HG03378 (cell line): ENCODE data around the gene CIAO2A.
"Not testable (repeated sequence)": the region's sequence is repeated elsewhere in the genome, so short reads cannot be mapped to it uniquely, and the experiment has no call there.

ENCODE experiments used
- ATAC-seq: cut with Tn5 transposase; IDR thresholded peaks from one replicate; pipeline ENCODE4 v1.9.1; 2021; ENCODE audit warnings: mild to moderate bottlenecking, moderate library complexity; ENCODE audit not compliant: unreplicated experiment

The CIAO2A gene

DNA sequence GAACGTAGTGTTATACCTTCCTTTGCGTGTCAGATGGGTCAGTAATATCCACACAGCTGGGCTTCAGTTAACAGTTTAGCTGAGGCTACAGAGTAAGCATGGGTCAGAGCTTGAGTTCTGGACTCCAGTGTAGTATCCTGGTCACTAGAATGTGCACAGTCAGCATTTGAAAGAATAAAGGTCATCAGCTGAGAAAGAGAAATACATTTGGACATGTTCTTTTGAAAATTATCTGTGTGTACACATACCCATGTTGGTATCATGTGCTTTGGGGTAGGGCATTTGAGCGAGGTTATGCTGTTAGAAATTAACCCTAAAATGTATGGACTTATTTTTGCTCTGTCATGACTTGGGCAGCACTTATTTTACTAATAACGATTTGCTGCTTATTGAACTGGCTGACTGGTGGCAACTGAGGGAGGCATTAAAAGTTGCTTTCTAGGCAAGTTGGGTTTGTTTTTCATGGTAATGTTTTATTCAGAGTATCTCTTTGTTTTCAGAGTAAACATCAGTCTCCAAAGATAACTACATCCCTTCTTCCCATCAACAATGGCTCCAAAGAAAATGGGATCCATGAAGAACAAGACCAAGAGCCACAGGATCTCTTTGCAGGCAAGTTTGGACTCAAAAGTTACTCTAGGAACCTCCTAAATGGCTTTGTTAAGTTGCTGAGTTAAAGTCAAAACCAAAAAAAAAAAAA lies 18.6 kb upstream of the CIAO2A start:
- no peak for ATAC-seq

- ATAC-seq = no peak
Measured at GRCh38 chr15:64111679-64112050, 18.0 kb upstream of the CIAO2A start.

DNA sequence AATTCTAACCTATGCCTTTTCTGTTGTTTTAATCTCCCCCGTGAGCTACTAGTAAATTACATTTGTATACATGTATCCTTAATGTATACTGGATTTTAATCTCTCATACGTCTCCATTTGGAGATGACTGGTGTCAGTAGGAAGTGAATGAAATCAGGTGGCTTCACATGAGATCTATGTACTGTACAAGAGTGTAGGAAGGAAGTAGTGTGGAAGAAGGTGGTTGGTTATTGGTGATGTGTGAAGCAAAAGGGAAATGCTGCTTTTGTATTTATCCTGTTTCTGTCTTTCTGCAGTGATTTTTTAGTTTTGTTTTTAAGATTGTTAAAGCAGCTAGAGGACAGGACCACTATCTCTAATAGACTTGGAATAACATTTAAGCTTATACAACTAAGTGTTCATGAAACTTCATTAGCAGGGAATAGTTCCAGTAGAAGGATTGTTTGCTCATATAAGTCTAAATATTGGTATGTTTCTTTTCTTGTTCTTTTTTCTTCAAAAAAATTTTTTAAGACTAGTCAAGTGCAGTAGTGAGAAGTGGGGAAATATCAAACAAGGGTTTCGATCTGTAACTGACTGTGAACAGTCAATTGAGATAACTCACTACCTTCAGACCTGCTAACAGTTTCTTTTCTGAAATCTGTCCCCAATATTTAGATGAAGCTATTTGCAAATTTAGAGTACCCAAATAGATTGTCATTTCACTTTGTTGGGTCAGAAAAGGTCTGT lies 17.5 kb upstream of the CIAO2A start:
- peak; percentile 42 for ATAC-seq

DNA sequence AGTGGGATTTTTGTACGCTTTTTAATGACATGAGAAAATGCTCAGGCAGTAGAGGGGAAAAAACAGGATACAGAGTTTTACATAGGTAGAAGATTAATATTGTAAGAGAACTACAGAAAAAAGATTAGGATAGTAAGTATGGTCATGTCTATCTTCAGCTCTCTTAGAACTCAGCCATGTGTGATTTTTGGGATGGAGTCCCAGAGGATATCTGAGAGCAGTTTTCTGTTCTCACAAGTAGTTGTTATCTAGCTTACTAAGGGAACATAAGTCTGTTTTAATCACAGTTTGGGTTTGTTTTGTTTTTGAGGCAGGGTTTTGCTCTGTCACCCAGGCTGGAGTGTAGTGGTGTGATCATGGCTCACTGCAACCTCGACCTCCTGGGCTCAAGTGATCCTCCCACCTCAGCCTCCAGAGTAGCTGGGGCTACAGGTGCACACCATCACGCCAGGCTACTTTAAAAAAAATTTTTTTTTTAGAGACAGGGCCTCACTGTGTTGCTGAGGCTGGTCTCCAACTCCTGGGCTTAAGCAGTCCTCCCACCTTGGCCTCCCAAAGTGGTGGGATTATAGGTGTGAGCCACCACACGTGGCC lies 16.6 kb upstream of the CIAO2A start:
- ATAC-seq = not testable (repeated sequence)

DNA sequence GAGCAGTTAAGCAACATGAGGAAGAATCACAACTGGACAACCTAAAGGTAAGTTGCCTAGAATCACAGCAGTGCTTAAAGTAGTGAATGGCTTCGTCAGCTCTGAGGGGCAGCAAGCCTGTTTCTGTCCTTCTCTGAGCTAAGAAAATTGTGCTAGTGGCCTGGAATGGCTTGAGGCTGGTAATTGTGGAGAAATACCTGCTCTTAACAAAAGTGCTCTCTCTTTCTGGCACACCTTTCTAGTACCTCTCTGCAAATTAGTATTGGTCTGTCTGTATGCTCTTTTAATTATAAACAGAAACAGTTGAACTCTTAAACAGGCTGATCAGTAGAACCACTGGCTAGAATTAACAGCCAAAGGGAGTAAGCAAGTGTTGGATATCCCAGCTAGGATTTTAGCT lies 13.7 kb upstream of the CIAO2A start:
- no peak for ATAC-seq

GRCh38 chr15:64105113-64105704 lies 11.6 kb upstream of the CIAO2A start:
- ATAC-seq = no peak

GRCh38 chr15:64102497-64102896 lies 8.9 kb upstream of the CIAO2A start:
- no peak for ATAC-seq

DNA sequence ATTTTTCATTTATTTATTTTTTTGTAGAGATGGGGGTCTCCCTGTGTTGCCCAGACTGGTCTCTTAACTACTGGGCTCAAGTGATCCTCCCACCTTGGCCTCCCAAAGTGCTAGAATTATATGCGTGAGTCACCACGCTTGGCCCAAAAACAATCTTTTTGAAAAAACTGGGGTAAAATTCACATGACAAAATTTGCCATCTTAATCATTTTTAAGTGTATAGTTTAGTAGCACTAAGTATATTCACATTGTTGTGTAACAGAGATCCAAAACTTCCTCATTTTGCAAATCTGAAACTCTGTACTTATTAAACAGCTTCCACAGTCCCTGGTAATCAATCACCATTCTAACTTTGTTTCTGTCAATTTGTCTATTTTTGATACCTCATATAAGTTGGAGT lies 7.3 kb upstream of the CIAO2A start:
- no peak for ATAC-seq

DNA sequence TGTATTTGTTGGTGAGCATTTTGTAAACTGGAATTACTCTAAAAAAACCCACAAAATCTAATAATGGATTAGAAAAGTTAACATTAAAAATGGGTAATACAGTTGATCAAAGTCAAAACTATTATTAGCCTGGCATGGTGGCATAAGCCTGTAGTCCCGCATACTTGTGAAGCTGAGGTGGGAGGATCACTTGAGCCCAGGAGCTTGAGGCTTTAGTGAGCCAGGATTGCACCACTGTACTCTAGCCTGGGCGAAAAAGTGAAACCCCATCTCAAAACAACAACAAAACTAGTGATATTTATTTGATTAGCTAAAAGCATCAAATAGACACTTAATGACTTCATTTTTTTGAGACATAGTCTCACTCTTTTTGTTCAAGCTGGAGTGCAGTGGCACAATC lies 5.7 kb upstream of the CIAO2A start:
- ATAC-seq = no peak

DNA sequence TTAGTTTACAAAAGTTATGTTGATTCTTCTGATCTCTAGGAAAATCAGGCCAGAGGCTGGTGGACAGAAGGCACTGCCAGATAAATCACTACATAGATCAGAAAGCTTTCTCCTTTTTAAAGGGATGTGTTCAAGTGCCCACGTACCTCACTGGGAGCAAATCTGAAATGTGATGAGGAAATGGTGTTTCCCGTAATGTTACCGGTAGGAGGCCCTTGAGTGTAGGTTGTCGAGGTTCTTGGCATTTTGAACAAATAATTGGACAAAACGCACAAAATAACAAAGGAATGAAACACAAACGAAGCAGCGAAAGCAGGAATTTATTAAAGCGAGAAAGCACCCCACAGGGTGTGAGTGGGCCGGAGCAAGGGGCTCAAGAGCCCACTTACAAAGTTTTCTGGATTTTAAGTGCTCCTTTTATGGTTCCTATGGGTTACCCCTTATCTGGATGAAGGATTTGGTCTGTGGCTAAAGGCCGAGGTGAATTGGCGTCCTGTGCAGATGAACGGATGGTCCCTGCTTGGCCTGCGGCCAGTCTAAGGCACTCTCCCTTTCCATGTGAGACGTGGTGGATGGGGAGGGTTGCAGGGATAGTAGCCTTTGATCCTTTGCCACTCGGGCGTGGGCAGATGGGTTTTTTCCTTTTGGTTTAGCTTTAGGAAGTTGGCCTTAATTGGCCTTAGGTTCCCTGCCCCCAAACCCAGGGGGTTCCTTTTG lies 3.2 kb upstream of the CIAO2A start:
- no peak for ATAC-seq

DNA sequence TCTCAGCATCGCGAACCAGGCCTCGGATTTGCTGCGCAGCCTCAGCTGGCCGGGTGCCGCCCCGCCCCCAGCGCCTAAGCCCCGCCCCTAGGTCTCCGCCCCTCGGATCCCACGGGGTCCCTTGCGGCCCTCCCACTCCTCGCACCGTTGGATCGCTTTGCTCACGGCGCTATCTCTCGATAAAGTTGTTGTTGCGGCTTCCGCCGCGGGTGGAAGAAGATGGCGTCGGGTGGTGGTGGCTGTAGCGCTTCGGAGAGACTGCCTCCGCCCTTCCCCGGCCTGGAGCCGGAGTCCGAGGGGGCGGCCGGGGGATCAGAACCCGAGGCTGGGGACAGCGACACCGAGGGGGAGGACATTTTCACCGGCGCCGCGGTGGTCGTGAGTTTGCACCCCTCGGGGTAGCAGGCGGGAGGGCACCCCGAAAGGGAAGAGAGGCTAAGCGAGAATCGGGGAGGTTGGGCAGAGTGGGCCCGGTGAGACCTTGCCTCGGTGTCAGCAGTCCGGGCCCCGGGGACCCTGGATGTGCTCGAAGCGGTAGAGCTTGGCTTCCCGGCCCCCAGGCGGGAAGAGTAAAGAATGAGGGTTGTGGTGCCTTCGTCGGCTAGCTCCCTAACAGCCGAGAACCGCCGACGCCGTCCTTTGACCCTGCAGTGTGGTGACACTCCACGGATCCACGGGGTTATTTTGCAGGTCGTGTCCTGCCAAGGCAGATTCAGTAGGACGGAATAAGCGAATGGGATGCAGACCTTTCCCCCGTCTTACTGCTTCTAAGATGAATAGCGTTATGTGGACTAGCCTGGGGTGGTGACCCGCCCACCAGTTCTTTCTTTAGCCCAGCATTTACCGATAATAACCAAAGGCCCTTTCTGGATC lies 2.4 kb upstream of the CIAO2A start, which contains the start of gene SNX1:
Gene SNX1 (plus strand): TSS at position 188 of the 873 bp plus-strand sequence. CDS start 32 bp downstream, at position 220.
- peak; percentile 37 for ATAC-seq

- no peak for ATAC-seq
Measured at GRCh38 chr15:64095431-64095794, 1.8 kb upstream of the CIAO2A start.

- no peak for ATAC-seq
Measured at GRCh38 chr15:64092864-64093626, 593 bp downstream of the CIAO2A start.

DNA sequence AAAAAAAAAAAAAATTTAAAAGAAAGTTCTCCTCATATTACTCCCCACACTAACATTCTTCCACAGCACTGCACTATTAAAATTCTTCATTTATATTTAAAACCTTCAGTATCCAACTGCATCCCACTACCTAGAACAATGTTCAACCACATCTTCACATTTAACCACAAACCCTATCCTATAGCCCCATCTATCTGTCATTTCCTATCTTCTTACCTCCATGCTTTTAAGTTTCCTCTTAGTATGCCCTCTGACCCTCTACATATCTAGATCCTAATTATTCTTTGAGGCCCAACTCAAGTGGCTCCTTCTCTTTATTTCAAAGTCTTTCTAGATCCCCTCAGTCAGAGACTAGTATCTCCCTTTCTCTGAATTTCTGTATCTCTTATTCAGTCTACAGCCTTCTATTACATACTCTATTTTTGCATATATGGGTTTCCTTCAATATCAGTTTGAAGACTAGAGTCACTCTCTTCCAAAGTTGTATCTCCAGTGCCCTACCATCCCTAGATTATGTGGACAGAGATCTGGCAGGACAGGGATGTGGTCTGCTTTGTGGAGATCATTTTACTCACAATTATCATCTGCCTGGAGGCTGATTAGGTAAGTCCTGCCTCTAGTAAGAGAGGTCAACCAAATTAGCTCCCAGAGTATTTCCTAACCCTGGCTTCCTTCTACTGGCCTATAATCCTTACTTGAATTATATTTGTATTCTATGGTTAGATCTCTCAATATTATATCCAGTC lies 1.4 kb downstream of the CIAO2A start:
- ATAC-seq = no peak

GRCh38 chr15:64090527-64090926 lies 3.1 kb downstream of the CIAO2A start:
- ATAC-seq = no peak

GRCh38 chr15:64089543-64090280 lies 3.9 kb downstream of the CIAO2A start:
- no peak for ATAC-seq

- no peak for ATAC-seq
Measured at GRCh38 chr15:64082757-64083156, 10.9 kb downstream of the CIAO2A start.

DNA sequence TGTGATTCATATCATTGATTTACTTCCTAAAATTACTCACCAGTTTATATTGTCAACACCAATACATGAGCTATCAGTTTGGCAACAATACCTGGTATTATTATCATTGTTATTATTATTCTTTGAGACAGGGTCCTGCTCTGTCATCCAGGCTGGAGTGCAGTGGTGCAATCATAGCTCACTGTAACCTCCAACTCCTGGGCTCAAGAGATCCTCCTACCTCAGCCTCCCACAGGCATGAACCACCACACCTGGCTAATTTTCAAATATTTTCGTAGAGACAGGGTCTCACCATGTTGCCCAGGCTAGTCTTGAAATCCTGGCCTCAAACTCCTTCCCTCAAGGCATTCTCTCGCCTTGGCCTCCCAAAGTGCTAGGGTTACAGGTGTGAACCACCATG lies 20.1 kb downstream of the CIAO2A start:
- ATAC-seq = not testable (repeated sequence)
